NCI-H146 (cell line): ENCODE results near the gene ZNF334.

Source experiments
- DNase-seq: peaks from one replicate; lab custom pipeline; 2025; lab: John Stamatoyannopoulos, UW

ZNF334 gene

GRCh38 chr20:46485431-46485830 lies 27.9 kb downstream of the ZNF334 start:
- no peak for DNase-seq

GRCh38 chr20:46484954-46485353 lies 28.4 kb downstream of the ZNF334 start:
- DNase-seq = no peak

- no peak for DNase-seq
These were observed 29.5 kb downstream of the ZNF334 start for GRCh38 chr20:46483879-46484278.

DNA sequence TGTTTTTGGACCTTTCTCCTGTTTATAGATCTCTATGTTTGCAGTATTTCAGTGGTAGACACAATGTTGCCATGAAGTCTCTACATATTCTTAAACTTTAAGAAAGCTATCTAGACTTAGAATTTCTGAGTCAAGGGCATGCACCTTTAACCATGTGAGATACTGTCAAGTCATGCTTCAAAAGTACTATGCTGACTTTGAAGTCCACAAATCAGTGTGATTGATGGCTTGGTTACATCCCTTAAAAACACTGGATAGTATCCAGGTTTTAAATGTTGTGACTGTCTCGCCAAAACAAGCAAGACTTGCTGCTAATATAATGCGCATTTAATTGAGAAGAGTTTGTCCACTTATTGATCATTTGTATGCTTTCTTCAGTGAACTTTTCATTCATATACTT lies 30.5 kb downstream of the ZNF334 start:
- no peak for DNase-seq

- DNase-seq = no peak
These were observed 35.7 kb downstream of the ZNF334 start for GRCh38 chr20:46477640-46478039.

DNA sequence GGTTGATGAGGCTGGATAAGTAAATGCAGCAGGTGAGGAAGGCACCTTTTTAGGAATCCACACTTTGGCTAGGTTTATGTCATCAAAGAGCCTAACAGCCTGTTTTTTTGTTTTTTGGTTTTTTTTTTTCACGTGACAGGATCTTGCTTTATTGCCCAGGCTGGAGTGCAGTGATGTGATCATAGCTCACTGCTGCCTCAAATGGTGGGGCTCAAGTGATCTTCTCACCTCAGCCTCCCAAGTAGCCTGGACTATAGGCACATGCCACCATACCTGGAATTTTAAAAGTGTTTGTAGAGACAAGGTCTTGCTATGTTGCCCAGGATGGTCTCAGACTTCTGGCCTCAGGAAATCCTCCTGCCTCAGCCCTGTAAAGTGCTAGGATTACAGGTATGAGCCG lies 36.1 kb downstream of the ZNF334 start:
- DNase-seq = no peak

DNA sequence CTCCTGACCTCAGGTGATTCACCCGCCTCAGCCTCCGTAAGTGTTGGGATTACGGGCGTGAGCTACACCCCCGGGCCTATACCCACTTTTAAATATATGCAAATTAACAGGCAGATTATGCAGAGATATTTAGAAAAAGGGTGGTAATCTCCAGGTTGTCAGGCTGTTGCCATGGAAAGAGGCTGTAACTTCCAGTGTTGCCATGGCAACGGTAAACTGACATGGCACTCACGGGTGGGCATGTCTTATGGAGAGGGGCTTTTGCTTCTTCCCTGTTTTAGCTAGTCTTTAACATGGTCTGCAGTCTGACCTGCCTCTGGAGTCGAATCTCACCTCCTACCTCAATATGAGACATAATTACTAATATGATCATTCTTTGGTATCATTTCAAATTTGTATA lies 44.9 kb downstream of the ZNF334 start:
- DNase-seq = no peak

GRCh38 chr20:46464451-46464850 lies 48.9 kb downstream of the ZNF334 start:
- DNase-seq = no peak

- no peak for DNase-seq
These were observed 49.5 kb downstream of the ZNF334 start for GRCh38 chr20:46463852-46464251.

- no peak for DNase-seq
These were observed 51.6 kb downstream of the ZNF334 start for GRCh38 chr20:46461808-46462207.

DNA sequence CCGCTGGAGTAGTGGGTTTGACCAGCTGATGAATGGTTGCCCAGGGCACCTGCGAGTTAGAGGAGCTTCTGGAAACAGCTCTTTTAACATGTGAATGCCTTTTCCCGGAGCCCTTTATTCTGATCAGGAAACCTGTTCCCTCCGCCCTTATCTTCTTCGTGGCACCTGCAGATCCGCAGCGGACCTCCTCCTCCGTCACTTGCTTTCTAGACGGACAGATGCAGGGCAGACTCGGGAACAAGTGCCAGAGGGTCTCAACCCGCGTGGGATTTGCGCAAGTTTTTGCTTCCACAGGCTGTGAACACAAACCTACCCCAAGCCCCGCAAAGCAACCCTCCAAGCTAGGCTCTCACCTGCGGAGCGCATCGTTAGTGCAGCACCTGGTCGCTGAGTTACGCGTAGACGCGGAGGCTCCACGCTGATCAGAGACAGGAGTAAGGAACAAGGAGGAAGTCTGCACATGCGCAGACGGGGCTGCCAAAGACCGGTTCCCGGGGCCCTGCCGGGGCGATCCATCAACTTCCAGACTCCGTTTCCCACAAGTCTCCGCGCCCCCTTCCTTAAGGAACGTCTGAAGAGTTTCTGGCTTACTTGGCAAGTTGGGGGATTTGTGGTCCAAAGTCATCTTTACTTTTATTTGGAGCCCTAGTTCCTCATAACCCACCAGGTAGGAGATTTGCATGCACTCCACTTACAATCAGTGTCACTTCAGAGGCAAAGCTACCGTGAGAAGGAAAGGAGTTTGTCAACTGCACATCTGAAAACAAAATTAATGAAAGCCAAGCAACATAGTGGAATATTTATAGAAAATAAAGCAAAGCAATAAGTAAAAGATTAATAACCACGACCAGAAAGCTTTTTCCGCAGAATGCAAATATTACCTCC lies 54.3 kb downstream of the ZNF334 start:
- DNase-seq = peak; percentile 65

DNA sequence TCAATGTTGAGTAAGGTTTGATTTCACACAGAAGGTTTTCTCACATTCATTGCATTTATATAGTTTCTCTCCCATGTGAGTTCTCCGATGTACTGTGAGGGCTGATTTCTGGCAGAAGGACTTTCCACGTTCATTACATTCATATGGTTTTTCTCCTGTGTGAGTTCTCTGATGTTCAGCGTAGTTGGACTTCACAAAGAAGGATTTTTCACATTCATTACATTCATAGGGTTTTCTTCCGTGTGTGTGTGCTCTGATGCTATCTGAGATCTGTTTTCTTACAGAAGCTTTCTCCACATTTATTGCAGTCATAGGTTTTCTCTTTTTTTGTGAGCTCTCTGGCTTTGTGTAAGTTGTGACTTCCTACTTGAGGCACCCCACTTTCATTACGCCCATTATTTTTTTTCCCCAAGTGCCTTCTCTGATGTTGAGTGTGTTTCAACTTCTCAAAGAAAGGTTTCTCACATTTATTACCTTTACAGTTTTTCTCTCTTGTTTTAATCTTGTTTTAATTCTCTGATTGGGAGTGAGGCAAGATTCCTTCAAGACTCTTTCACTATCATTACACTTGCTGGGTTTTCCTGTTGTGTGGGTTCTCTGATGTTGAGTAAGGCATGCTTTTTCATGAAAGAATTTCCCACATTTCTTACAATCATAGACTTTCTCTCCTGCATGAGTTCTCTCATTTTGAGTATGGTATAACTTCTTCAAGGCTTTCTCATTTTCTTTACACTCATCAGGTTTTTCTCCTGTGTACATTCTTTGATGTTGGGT lies 56.9 kb downstream of the ZNF334 start:
- no peak for DNase-seq

DNA sequence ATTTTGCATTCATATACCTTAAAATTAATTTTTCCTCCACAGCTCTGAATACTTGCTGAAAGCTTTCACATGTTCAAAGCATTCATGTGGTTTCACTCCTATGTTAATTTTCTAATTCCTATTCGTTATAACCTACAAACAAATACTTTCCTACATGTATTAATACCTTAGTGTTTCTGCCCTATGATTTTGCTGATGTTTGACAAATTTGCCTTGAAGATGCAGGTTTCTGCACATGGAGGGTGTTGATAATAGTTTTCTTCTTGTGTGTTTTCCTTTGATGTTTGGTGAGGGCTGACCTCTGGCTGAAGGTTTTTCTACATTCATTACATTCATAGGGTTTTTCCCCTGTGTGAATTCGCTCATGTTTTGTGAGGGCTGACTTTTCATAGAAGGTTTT lies 57.6 kb downstream of the ZNF334 start:
- no peak for DNase-seq
